22Rv1 (cell line): ENCODE results near the gene ATG7.

Experiments
- CTCF ChIP-seq: fragments of 450-650 bp; IDR thresholded peaks from 2 replicates; pipeline ENCODE4 v1.5.1; 2017; ENCODE audit warnings: mild to moderate bottlenecking
- ZFX ChIP-seq: fragments of 450-650 bp; IDR thresholded peaks from 2 replicates; pipeline ENCODE4 v1.6.1; 2017; ENCODE audit warnings: antibody characterized with exemption, borderline replicate concordance

GRCh38 chr3:11591391-11592282, 319.4 kb downstream of the ATG7 start:
- no peak for TF ChIP-seq CTCF
- TF ChIP-seq ZFX, result no peak
